ENCODE results near the gene TAF6L. TPM values are rescaled to one million over a fixed set of nuclear protein-coding genes. Genes with fewer than 3 reads are reported as not detected.
A peak's percentile ranks its signal among the peaks of the same experiment; 100 is the strongest.

Gene TAF6L
- total and polyA plus RNA-seq, 4 donors = 13.2 to 43.5 (median 17.9) TPM

DNA sequence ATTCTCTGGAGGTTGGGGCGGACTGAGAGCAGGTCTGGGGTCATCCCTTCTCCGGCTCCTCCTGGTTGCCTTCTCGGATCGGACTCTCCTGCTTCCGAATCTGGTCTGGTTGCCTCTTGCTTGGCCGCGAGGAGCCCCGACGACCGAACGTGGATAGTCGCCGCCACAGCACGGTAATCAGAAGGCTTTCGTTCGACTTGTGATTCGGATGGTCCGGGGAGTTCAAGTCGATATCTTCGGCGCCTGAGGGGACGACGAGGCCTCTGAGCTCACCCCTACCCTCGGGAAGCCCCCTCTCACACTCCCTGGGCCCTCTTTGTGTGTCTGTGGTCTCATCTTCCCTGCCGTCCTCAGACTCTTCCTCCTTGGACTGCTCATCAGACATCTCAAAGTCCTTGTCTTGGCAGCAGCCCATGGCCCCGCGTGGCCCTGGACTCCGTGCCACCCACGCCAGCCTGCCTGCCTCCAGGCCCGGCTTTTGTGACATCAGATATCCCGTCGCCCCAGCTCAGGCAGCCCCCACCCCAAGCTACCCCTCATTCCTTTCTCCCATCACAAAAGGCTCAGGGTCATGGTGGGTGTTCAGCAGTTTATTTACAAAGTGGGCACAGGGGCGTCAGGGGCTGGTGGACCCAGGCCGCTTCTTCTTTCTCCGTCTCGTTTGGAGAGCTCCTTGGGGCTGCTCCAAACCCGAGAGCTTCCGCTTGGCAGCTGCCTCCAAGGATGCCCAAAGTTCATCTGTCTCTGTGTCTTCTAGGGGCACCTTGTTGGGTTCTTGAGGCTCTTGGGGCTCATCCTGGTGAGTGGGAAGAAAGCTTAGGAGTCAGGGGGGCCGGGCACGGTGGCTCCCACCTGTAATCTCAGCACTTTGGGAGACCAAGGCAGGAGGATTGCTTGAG lies 61.4 kb downstream of the TAF6L start, which contains the start of gene TEX54:
Gene TEX54 (minus strand): TSS at position 506 of the 899 bp plus-strand sequence.
- Histone ChIP-seq H3K9me3 (ENCODE audit: control insufficient read depth, low read length) (no peaks in the 10 kb centered on the region), H3K27ac (ENCODE audit: low read depth in 1 of 2, low read length in 2 of 2) (peak within 1 kb of the TSS; percentile 79 to 92), H3K27me3 (ENCODE audit: control insufficient read depth in 1 of 2, insufficient read depth in 2 of 2, low read length in 1 of 2) (no peaks in the 10 kb centered on the region), H3K4me3 (ENCODE audit: low read length in 2 of 2) (peak within 1 kb of the TSS; percentile 69 to 71), H3K4me1 (ENCODE audit: control insufficient read depth in 1 of 2, insufficient read depth in 2 of 2, low read length in 2 of 2) (no peaks in the 10 kb centered on the region), H3K36me3 (ENCODE audit: control insufficient read depth in 1 of 2, insufficient read depth in 2 of 2, low read length in 1 of 2) (peaks cover 0 to 10% of the 10 kb centered on the region in 2 donors)
- ATAC-seq (ENCODE audit: low FRiP score) = no peak
- intact Hi-C loops (cut with DNase I) = loop anchor here in 1 of 2 donors (1.0 to 10.0 kb wide), 3 partner anchors 28 to 128 kb away; partner anchors contain the start of genes BSCL2, GNG3 and TMEM179B
- DNase-seq = peak; percentile 56 to 81
- WGBS, 2 donors = 6% methylated on average over 40 of the region's 40 CpGs

DNA sequence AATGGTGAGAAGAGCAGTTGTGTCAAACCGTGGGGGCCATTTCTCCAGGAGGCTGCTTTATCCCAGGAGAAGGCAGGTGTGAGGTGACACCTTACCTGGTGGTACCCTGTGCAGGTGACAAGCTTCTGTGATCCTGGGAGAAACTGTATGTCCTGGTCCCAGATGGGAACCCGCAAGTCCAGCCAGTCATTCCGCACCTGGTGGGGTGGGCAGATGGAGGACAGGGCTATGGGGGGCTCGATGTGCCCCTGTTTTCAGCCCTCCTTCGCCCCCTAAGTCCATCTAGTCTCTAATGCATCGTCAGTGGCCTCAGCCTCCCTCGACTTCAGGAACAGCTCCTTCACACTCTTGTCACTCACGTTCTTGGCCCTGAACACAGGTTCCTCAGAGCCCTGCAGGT lies 64.1 kb downstream of the TAF6L start:
- Histone ChIP-seq H3K27ac (ENCODE audit: low read depth in 1 of 2, low read length in 2 of 2) (no peak overlapping the region), H3K9me3 (ENCODE audit: control insufficient read depth, low read length) (no peaks in the 10 kb centered on the region), H3K36me3 (ENCODE audit: control insufficient read depth in 1 of 2, insufficient read depth in 2 of 2, low read length in 1 of 2) (peaks cover 0 to 10% of the 10 kb centered on the region in 2 donors), H3K4me3 (ENCODE audit: low read length in 2 of 2) (no peak overlapping the region), H3K27me3 (ENCODE audit: control insufficient read depth in 1 of 2, insufficient read depth in 2 of 2, low read length in 1 of 2) (no peaks in the 10 kb centered on the region), H3K4me1 (ENCODE audit: control insufficient read depth in 1 of 2, insufficient read depth in 2 of 2, low read length in 2 of 2) (no peaks in the 10 kb centered on the region)
- WGBS, 2 donors = 83 to 89% methylated on average over 8 of the region's 8 CpGs
- DNase-seq = no peak
- no peak for ATAC-seq (ENCODE audit: low FRiP score)
- intact Hi-C loops (cut with DNase I) = loop anchor here in 1 of 2 donors (10.0 kb wide), 1 partner anchor 131 kb away; the partner anchor contains the start of genes BSCL2 and GNG3

Small RNA genes within 50 kb of the gene (microRNA-seq; reads per million reads assigned to microRNA genes)
- gene MIR6514 (0 to 4.2 reads per million in 2 donors), gene MIR6748 (0 to 0.60 reads per million in 2 donors)

Other genes with a start within 250 kb of the TAF6L start
Only the 30 nearest of the 31 such genes appear.
- gene AHNAK, start 224.6 kb upstream of the TAF6L start, total RNA-seq = 1,000 to 10,000 TPM; 1,149 to 1,263 TPM
- 100 to 1,000 TPM; 146 to 237 TPM for gene AHNAK, start 224.6 kb upstream of the TAF6L start, polyA plus RNA-seq
- 100 to 1,000 TPM; 787 to 987 TPM for gene EEF1G, start 197.5 kb upstream of the TAF6L start, total RNA-seq
- 1,000 to 10,000 TPM; 1,251 to 1,857 TPM for gene EEF1G, start 197.5 kb upstream of the TAF6L start, polyA plus RNA-seq
- gene TUT1, start 179.9 kb upstream of the TAF6L start, total RNA-seq = 10 to 100 TPM; 14.8 to 14.9 TPM
- 10 to 100 TPM in 1 of 2 donors, 1 to 10 TPM in 1; 1.6 to 10.8 TPM for gene TUT1, start 179.9 kb upstream of the TAF6L start, polyA plus RNA-seq
- 10 to 100 TPM; 80.1 to 87.9 TPM for gene MTA2, start 169.5 kb upstream of the TAF6L start, total RNA-seq
- gene MTA2, start 169.5 kb upstream of the TAF6L start, polyA plus RNA-seq = 10 to 100 TPM; 13.5 to 40.3 TPM
- 100 to 1,000 TPM in 1 of 2 donors, 10 to 100 TPM in 1; 93.7 to 134 TPM for gene EML3, start 158.6 kb upstream of the TAF6L start, total RNA-seq
- 100 to 1,000 TPM in 1 of 2 donors, 10 to 100 TPM in 1; 15.7 to 182 TPM for gene EML3, start 158.6 kb upstream of the TAF6L start, polyA plus RNA-seq
- gene ROM1, start 158.1 kb upstream of the TAF6L start, total RNA-seq = 10 to 100 TPM in 1 of 2 donors, 1 to 10 TPM in 1; 9.0 to 15.6 TPM
- gene ROM1, start 158.1 kb upstream of the TAF6L start, polyA plus RNA-seq = 10 to 100 TPM; 33.2 to 33.9 TPM
- gene B3GAT3, start 149.4 kb upstream of the TAF6L start, total RNA-seq = 10 to 100 TPM; 26.7 to 39.7 TPM
- 10 to 100 TPM; 12.6 to 45.2 TPM for gene B3GAT3, start 149.4 kb upstream of the TAF6L start, polyA plus RNA-seq
- 100 to 1,000 TPM; 196 to 206 TPM for gene GANAB, start 124.8 kb upstream of the TAF6L start, total RNA-seq
- gene GANAB, start 124.8 kb upstream of the TAF6L start, polyA plus RNA-seq = 100 to 1,000 TPM in 1 of 2 donors, 10 to 100 TPM in 1; 41.2 to 117 TPM
- gene INTS5, start 118.1 kb upstream of the TAF6L start, total RNA-seq = 10 to 100 TPM; 12.5 to 13.3 TPM
- gene INTS5, start 118.1 kb upstream of the TAF6L start, polyA plus RNA-seq = 1 to 10 TPM; 3.8 to 6.2 TPM
- gene C11orf98, start 106.2 kb upstream of the TAF6L start, total RNA-seq = 10 to 100 TPM; 23.1 to 27.7 TPM
- gene C11orf98, start 106.2 kb upstream of the TAF6L start, polyA plus RNA-seq = 100 to 1,000 TPM in 1 of 2 donors, 10 to 100 TPM in 1; 79.3 to 121 TPM
- gene CSKMT, start 106.1 kb upstream of the TAF6L start, total RNA-seq = 10 to 100 TPM; 11.1 to 11.7 TPM
- gene CSKMT, start 106.1 kb upstream of the TAF6L start, polyA plus RNA-seq = 10 to 100 TPM in 1 of 2 donors, 1 to 10 TPM in 1; 8.8 to 16.3 TPM
- 1 to 10 TPM; 3.0 to 4.8 TPM for gene UQCC3, start 99.7 kb upstream of the TAF6L start, total RNA-seq
- 10 to 100 TPM in 1 of 2 donors, 1 to 10 TPM in 1; 5.8 to 12.7 TPM for gene UQCC3, start 99.7 kb upstream of the TAF6L start, polyA plus RNA-seq
- 1 to 10 TPM; 3.6 to 8.6 TPM for gene LBHD1, start 99.1 kb upstream of the TAF6L start, total RNA-seq
- gene LBHD1, start 99.1 kb upstream of the TAF6L start, polyA plus RNA-seq = 1 to 10 TPM; 2.3 to 7.6 TPM
- 10 to 100 TPM; 84.1 to 85.4 TPM for gene UBXN1, start 92.3 kb upstream of the TAF6L start, total RNA-seq
- 100 to 1,000 TPM; 186 to 224 TPM for gene UBXN1, start 92.3 kb upstream of the TAF6L start, polyA plus RNA-seq
- 10 to 100 TPM in 1 of 2 donors, 1 to 10 TPM in 1; 8.5 to 24.5 TPM for gene LRRN4CL, start 81.9 kb upstream of the TAF6L start, total RNA-seq
- under 1 TPM in 1 of 2 donors, not detected in 1; 0.10 TPM for gene LRRN4CL, start 81.9 kb upstream of the TAF6L start, polyA plus RNA-seq
- gene BSCL2, start 64.0 kb upstream of the TAF6L start, total RNA-seq = 10 to 100 TPM; 22.3 to 31.5 TPM
- 10 to 100 TPM; 38.7 to 61.8 TPM for gene BSCL2, start 64.0 kb upstream of the TAF6L start, polyA plus RNA-seq
- not detected for gene GNG3, start 63.7 kb upstream of the TAF6L start, total RNA-seq
- under 1 TPM in 1 of 2 donors, not detected in 1; 0.33 TPM for gene GNG3, start 63.7 kb upstream of the TAF6L start, polyA plus RNA-seq
- 10 to 100 TPM; 46.9 to 47.2 TPM for gene HNRNPUL2, start 43.9 kb upstream of the TAF6L start, total RNA-seq
- gene HNRNPUL2, start 43.9 kb upstream of the TAF6L start, polyA plus RNA-seq = 10 to 100 TPM; 31.5 to 43.6 TPM
- gene TTC9C, start 42.9 kb upstream of the TAF6L start, total RNA-seq = 10 to 100 TPM; 21.1 to 32.4 TPM
- gene TTC9C, start 42.9 kb upstream of the TAF6L start, polyA plus RNA-seq = 10 to 100 TPM; 17.3 to 40.7 TPM
- 1 to 10 TPM; 9.7 to 9.8 TPM for gene ZBTB3, start 17.2 kb upstream of the TAF6L start, total RNA-seq
- 1 to 10 TPM; 2.9 to 3.9 TPM for gene ZBTB3, start 17.2 kb upstream of the TAF6L start, polyA plus RNA-seq
- gene POLR2G, start 9.8 kb upstream of the TAF6L start, total RNA-seq = 10 to 100 TPM; 40.0 to 50.3 TPM
- gene POLR2G, start 9.8 kb upstream of the TAF6L start, polyA plus RNA-seq = 100 to 1,000 TPM in 1 of 2 donors, 10 to 100 TPM in 1; 80.4 to 109 TPM
- 10 to 100 TPM; 26.8 to 31.0 TPM for gene TMEM179B, start 16.0 kb downstream of the TAF6L start, total RNA-seq
- gene TMEM179B, start 16.0 kb downstream of the TAF6L start, polyA plus RNA-seq = 10 to 100 TPM; 29.2 to 55.9 TPM
- 10 to 100 TPM in 1 of 2 donors, 1 to 10 TPM in 1; 6.0 to 12.6 TPM for gene TMEM223, start 20.6 kb downstream of the TAF6L start, total RNA-seq
- gene TMEM223, start 20.6 kb downstream of the TAF6L start, polyA plus RNA-seq = 10 to 100 TPM; 10.4 to 10.6 TPM
- 10 to 100 TPM; 82.4 to 99.9 TPM for gene NXF1, start 34.0 kb downstream of the TAF6L start, total RNA-seq
- gene NXF1, start 34.0 kb downstream of the TAF6L start, polyA plus RNA-seq = 100 to 1,000 TPM in 1 of 2 donors, 10 to 100 TPM in 1; 26.8 to 455 TPM
- gene STX5, start 60.7 kb downstream of the TAF6L start, total RNA-seq = 10 to 100 TPM; 42.6 to 46.4 TPM
- 10 to 100 TPM; 19.2 to 44.0 TPM for gene STX5, start 60.7 kb downstream of the TAF6L start, polyA plus RNA-seq
- not detected for gene TEX54, start 61.4 kb downstream of the TAF6L start, total RNA-seq
- 1 to 10 TPM in 1 of 2 donors, not detected in 1; 5.5 TPM for gene TEX54, start 61.4 kb downstream of the TAF6L start, polyA plus RNA-seq
- gene WDR74, start 68.2 kb downstream of the TAF6L start, total RNA-seq = 10 to 100 TPM; 35.4 to 42.9 TPM
- gene WDR74, start 68.2 kb downstream of the TAF6L start, polyA plus RNA-seq = 10 to 100 TPM; 13.5 to 53.9 TPM
- 100 to 1,000 TPM in 1 of 2 donors, 10 to 100 TPM in 1; 98.6 to 107 TPM for gene SLC3A2, start 109.5 kb downstream of the TAF6L start, total RNA-seq
- gene SLC3A2, start 109.5 kb downstream of the TAF6L start, polyA plus RNA-seq = 10 to 100 TPM; 31.8 to 74.8 TPM
- not detected for gene CHRM1, start 150.0 kb downstream of the TAF6L start, total RNA-seq
- not detected for gene CHRM1, start 150.0 kb downstream of the TAF6L start, polyA plus RNA-seq
- not detected for gene SLC22A6, start 213.6 kb downstream of the TAF6L start, total RNA-seq
- gene SLC22A6, start 213.6 kb downstream of the TAF6L start, polyA plus RNA-seq = under 1 TPM in 1 of 2 donors, not detected in 1; 0.25 TPM

Data from aorta (tissue), 5 donors.